Ascending aorta (tissue), 2 donors: ENCODE results near the gene PDSS2. TPM values are rescaled to one million over a fixed set of nuclear protein-coding genes. Genes with fewer than 3 reads are reported as not detected.

Experiments
- DNase-seq, 2 donors: peaks; one replicate each; pipeline ENCODE4 v3.0.0-alpha.2; 2019; ENCODE audit warnings: low spot score in 2 of 2
- H3K27ac ChIP-seq, 2 donors: fragments of 200-600 bp; sonication (generic); one replicate each; pipeline ENCODE4 v1.5.1; 2016 to 2017; ENCODE audit warnings: mild to moderate bottlenecking in 1 of 2
- H3K27me3 ChIP-seq: fragments of 200-600 bp; sonication (generic); one replicate; pipeline ENCODE4 v1.5.1; 2017
- H3K36me3 ChIP-seq, 2 donors: fragments of 200-600 bp; sonication (generic); one replicate each; pipeline ENCODE4 v1.5.1; 2016
- H3K4me1 ChIP-seq, 2 donors: fragments of 200-600 bp; sonication (generic); one replicate each; pipeline ENCODE4 v1.5.1; 2016 to 2017; ENCODE audit warnings: mild to moderate bottlenecking in 1 of 2
- H3K4me3 ChIP-seq, 2 donors: fragments of 200-600 bp; sonication (generic); one replicate each; pipeline ENCODE4 v1.5.1; 2016 to 2017; ENCODE audit warnings: mild to moderate bottlenecking in 1 of 2
- H3K9me3 ChIP-seq, 2 donors: fragments of 200-600 bp; sonication (generic); one replicate each; pipeline ENCODE4 v1.5.1; 2016
- intact Hi-C: fragments of 100-400 bp; cut with DNase I; formaldehyde crosslinking; loops from one replicate; pipeline ENCODE4 v1.15.1; 2023
- total RNA-seq: library from RNA; depleted of rRNA; stranded (reverse); fragments of >200 nt; gene quantifications from one replicate; pipeline ENCODE4 v1.1.0, GENCODE V29; 2016
- TF ChIP-seq, protein P1 (sequence below), 3 experiments: fragments of 200-600 bp in 2 of 3; fragments of 450-650 bp in 1 of 3; sonication (generic) in 2 of 3; IDR thresholded peaks; one replicate each; pipeline ENCODE4 v1.5.1; 2016 to 2019; ENCODE audit warnings: antibody characterized with exemption in 3 of 3, mild to moderate bottlenecking in 1 of 3, moderate library complexity in 1 of 3

The PDSS2 gene
- total RNA-seq, 1 donor from 2014 or later: 0.85 TPM

DNA sequence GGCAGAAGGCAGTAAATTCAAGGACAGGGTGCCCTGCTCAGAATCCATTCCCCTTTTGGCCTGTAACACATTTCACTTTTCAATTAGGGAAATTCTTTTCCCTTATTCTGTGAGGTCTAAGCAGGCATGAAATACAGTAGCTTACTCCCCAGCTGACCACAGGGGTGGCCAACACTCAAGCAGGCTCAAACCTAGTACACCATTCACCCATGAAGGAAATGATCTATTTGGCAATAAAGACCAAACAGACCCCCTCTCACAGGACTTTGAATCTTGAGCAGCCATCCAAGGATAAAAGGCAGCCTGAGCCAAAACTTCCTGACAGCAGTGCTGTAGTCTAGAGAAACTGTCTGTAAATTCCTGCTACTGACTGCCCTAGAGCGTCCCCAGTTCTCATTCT lies 17.7 kb downstream of the PDSS2 start:
- no peak overlapping the region for H3K4me3 ChIP-seq
- TF ChIP-seq, protein P1, sequence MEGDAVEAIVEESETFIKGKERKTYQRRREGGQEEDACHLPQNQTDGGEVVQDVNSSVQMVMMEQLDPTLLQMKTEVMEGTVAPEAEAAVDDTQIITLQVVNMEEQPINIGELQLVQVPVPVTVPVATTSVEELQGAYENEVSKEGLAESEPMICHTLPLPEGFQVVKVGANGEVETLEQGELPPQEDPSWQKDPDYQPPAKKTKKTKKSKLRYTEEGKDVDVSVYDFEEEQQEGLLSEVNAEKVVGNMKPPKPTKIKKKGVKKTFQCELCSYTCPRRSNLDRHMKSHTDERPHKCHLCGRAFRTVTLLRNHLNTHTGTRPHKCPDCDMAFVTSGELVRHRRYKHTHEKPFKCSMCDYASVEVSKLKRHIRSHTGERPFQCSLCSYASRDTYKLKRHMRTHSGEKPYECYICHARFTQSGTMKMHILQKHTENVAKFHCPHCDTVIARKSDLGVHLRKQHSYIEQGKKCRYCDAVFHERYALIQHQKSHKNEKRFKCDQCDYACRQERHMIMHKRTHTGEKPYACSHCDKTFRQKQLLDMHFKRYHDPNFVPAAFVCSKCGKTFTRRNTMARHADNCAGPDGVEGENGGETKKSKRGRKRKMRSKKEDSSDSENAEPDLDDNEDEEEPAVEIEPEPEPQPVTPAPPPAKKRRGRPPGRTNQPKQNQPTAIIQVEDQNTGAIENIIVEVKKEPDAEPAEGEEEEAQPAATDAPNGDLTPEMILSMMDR (IDR thresholded peaks at IDR 0.05): no peak
- no peak overlapping the region for H3K27ac ChIP-seq
- DNase-seq: no peak
- no peaks in the 10 kb centered on the region for H3K4me1 ChIP-seq
- intact Hi-C loops: no loop called here
- no peaks in the 10 kb centered on the region for H3K27me3 ChIP-seq
- no peaks in the 10 kb centered on the region for H3K36me3 ChIP-seq
- H3K9me3 ChIP-seq: no peaks in the 10 kb centered on the region

DNA sequence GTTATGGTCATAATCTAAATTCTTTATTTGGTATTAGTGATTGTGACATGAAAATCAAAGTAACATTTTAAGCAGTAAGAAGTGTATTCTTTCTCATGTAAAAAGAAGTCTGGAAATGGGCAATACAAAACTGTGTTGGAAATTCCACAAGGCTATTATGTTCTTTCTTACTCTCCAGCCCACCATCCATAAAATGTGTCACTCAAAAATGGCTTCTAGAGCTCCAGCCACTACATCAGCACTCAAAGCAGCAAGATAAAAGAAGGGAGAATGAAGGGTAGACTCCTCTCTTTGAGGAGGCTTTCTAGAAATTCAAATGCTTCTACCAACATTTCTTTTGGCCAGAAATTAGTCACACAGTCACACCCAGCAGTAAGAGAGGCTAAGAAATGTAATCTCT lies 18.4 kb downstream of the PDSS2 start:
- intact Hi-C loops: no loop called here

DNA sequence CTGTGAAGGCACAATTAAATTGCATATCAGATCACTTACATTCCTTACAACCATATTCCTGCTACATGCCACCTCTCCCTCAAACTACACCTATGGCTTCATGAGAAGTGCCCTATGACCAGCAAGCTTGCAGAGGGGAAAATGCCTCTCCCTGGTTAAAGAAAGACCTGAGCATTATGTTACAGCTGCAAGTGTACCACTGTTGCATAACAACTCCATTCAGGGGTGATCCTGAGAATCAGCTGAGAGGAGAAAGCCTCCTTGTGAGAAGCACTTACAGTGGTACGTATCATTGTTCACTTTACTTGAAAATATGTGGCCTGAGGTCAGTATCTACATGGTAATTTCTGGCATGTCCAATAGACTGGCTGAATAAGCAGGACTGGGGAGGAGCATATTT lies 20.0 kb downstream of the PDSS2 start:
- no peaks in the 10 kb centered on the region for H3K36me3 ChIP-seq
- TF ChIP-seq, protein P1 (IDR thresholded peaks at IDR 0.05): no peak
- no peaks in the 10 kb centered on the region for H3K27me3 ChIP-seq
- H3K4me3 ChIP-seq: no peak overlapping the region
- H3K27ac ChIP-seq: no peak overlapping the region
- no peak for DNase-seq
- intact Hi-C loops: no loop called here
- no peaks in the 10 kb centered on the region for H3K4me1 ChIP-seq
- no peaks in the 10 kb centered on the region for H3K9me3 ChIP-seq

More for the DNA sequence above, 18.4 kb downstream of the PDSS2 start:
- no peak for DNase-seq
- Histone ChIP-seq H3K27me3 (no peaks in the 10 kb centered on the region), H3K4me3 (no peak overlapping the region), H3K36me3 (no peaks in the 10 kb centered on the region), H3K9me3 (no peaks in the 10 kb centered on the region), H3K27ac (no peak overlapping the region), H3K4me1 (no peaks in the 10 kb centered on the region)
- TF ChIP-seq, protein P1 (IDR thresholded peaks at IDR 0.05): no peak

DNA sequence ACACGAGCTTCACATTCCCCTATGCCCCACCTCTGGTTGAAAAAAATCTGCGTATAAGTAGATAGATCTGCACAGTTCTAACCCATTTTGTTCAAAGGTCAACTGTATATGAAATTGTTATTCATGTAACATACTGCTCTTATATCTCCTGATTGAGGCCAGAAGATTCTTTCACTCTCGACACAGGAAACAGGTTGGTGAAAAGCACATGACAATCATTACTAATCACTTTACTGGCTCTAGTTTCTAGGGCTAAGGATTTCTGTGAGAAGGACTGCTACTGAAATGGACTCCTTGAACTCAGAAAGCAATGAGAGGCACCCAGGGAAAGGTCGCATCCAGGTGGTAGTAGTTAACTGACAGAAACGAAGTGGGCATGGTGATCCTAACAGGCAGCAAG lies 21.7 kb downstream of the PDSS2 start:
- Histone ChIP-seq H3K36me3 (no peaks in the 10 kb centered on the region), H3K27me3 (no peaks in the 10 kb centered on the region), H3K4me1 (no peaks in the 10 kb centered on the region), H3K9me3 (no peaks in the 10 kb centered on the region), H3K4me3 (no peak overlapping the region), H3K27ac (no peak overlapping the region)
- DNase-seq: no peak
- TF ChIP-seq, protein P1 (IDR thresholded peaks at IDR 0.05): no peak
- intact Hi-C loops: no loop called here

DNA sequence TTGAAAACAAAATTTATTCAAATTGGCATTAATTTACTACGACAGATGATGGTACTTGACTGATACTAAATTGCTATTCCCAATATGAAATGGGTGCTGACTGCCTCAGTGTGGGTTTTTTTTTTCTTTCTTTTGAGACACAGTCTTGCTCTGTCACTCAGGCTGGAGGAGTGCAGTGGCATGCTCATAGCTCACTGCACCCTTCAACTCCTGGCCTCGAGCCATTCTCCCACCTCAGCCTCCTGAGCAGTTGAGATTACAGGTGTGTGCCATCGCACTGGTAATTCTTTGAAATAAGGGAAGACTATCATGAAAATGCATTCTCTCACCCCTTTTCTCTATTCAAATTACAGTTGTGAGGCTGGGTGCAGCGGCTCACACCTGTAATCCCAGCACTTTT lies 22.5 kb downstream of the PDSS2 start:
- TF ChIP-seq, protein P1 (IDR thresholded peaks at IDR 0.05): no peak
- Histone ChIP-seq H3K27me3 (no peaks in the 10 kb centered on the region), H3K36me3 (no peaks in the 10 kb centered on the region), H3K27ac (no peak overlapping the region), H3K4me3 (no peak overlapping the region), H3K9me3 (no peaks in the 10 kb centered on the region), H3K4me1 (no peaks in the 10 kb centered on the region)
- intact Hi-C loops: no loop called here
- DNase-seq: no peak

DNA sequence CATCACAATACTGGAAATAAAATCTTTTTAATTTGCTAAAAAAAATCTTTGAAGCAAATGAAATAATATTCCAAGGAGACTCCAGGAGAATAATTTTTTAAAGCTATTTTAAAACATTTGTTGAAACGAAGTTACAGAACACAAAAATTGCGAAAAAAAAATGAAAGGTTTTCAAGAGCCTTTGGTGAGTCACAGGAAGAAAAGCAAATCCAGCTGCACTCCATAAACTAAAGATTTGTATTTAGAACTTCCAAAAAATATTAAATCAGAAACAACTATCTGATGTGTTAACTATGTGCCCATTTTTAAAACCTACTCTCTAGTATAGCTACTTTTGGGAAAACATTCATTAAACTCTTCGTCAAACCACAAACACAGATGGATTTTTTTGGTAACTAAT lies 23.6 kb downstream of the PDSS2 start:
- H3K36me3 ChIP-seq: no peaks in the 10 kb centered on the region
- no peak overlapping the region for H3K27ac ChIP-seq
- H3K27me3 ChIP-seq: no peaks in the 10 kb centered on the region
- H3K9me3 ChIP-seq: no peaks in the 10 kb centered on the region
- no peaks in the 10 kb centered on the region for H3K4me1 ChIP-seq
- TF ChIP-seq, protein P1 (IDR thresholded peaks at IDR 0.05): no peak
- no peak for DNase-seq
- H3K4me3 ChIP-seq: no peak overlapping the region
- intact Hi-C loops: no loop called here
